Inflammatory macrophage treated with lipopolysaccharide for 1 hour (primary cell): ENCODE data around the gene TTC7B.

Source experiments
- DNase-seq, 2 donors: peaks; one replicate each; pipeline ENCODE4 v3.0.0-alpha.2; 2020 to 2022

Gene TTC7B

GRCh38 chr14:90499908-90500664 is 316.1 kb downstream of the TTC7B start:
- DNase-seq: no peak

- DNase-seq: no peak
These were observed 317.1 kb downstream of the TTC7B start for GRCh38 chr14:90499121-90499520.

DNA sequence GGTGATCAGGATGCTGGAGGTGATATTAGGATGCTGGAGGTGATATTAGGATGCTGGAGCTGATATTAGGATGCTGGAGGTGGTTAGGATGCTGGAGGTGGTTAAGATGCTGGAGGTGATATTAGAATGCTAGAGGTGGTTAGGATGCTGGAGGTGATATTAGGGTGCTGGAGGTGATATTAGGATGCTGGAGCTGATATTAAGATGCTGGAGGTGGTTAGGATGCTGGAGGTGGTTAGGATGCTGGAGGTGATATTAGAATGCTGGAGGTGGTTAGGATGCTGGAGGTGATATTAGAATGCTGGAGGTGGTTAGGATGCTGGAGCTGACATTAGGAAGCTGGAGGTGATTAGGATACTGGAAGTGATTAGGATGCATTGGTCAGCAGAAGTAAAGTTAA is 318.0 kb downstream of the TTC7B start:
- no peak for DNase-seq

DNA sequence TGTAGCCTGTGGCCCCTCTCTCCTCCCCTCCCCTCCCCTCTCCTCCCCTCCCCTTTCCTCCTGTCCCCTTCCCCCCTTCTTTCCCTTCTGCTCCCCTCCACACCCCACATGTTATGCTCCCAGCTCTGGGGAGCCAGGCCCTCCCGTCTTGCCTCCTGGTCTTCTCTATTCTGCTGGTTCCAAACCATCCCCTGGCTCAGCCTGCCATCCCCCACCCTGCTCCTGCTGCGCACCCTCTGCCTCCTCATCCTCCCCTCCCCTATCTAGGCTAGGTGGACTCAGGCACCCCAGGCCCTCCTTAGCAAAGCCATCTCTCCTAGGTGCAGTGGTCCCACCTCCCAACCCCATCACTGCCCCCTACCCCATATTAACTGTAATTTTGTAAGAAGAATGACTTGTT is 319.9 kb downstream of the TTC7B start:
- no peak for DNase-seq

DNA sequence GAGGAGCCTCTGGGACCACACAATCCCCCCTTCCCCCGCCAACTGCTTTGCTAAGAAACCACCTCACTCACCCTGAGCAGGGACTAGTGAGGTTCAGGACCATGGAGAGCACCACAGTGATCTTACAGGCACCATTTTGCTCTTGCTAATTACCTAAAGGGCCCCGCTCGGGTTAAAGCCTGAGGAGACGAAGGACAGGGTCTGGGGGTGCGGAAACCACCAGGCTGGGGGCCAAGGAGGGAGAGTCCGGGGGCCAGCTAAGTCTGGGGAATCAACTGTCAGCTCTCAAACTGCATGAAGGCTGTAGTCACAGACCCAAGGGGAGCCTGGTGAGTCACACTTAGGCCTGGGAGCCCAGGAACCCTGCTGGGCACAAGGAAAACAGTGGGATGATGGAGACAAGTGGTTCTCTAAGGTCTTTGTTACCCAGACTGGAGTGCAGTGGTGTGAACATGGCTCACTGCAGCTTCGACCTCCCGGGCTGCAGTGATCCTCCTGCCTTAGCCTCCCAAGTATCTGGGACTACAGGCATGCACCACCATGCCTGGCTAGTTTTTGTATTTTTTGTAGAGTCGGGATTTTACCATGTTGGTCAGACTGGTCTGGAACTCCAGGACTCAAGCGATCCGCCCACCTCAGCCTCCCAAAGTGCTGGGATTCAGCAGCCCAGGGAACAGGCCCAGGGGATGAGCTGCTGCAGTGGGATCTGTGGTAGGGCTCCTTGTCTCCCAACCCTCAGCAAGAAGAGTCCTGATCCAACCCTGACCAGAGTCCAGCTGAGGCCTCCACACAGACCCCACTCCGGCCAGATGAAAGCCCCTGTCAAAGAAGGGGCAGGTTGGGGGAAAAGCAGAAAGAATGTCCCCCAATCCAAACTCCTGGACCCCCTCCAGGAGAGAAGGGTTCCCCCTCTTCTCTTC is 320.6 kb downstream of the TTC7B start:
- peak in 1 of 2 donors; percentile 61 for DNase-seq

- no peak for DNase-seq
These were observed 324.2 kb downstream of the TTC7B start for GRCh38 chr14:90491911-90492531.

DNA sequence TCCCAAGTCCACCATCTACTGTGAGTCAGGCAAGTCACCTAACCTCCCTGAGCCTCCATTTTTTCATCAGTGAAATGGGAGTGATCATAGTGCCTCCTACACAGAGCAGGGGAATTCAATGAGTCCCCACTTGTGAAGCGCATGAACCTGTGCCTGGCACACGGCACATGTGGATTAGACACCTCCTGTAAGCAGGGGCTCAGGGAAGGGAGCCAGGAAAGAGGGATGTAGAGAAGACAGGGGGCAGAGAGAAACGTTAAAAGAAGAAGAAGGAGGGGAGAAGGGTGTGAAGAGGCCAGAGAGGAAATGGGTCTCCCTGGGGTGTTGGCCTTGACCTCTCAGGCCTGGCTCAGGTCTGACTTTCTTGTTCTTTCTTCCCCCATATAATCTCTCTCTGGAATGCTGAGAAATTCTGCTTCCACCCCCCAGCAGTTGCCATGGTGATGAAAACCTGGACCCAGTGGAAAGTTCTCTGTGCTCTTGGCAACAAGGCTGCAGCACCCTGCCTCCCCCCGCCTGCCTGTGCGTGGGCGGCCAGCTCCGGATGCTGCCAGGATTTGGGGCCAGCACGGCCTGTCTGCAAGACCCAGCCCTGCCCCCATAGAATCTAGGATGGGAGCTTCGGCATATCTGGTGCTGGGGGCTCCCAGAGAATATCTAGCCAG is 324.9 kb downstream of the TTC7B start:
- no peak for DNase-seq

- DNase-seq: no peak
These were observed 325.5 kb downstream of the TTC7B start for GRCh38 chr14:90490720-90491050.

DNA sequence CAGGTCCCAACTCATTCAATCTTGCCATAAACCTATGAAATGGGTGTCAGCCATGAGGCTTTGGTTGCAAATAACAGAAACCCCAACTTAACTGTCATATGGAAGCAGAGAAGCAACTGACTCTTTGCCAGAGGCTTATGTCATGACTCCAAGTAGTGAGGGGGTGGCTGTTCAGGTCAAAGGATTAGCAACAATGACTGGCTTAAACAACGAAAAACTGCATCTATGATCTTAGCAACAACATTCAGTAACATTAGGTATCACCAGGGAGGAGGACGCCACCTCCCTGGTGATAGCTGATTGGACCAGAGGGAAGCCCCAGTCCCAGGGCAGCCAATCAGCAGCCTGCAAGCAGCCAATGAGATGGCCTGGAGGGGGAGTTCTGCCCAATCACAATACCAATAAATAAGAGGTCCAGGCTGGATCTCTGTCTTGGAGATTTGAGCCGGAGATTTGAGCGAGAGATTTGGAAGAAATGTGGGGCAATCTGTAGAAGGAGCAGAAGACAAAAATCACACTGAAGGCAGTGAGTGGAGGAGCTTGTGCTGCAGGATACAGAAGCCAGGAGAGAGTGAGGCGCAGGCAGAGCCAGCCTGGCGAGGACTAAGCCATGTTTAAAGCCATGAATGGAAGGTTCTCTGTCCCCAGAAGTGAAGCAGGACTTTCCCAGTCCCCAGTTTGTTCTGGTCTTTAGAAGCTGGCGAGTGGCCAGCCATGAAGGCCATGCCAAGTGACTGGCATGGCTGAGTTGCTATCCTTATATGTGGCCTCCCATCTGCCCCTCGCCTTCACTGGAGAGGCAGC is 326.1 kb downstream of the TTC7B start:
- peak in 1 of 2 donors; percentile 16 for DNase-seq

DNA sequence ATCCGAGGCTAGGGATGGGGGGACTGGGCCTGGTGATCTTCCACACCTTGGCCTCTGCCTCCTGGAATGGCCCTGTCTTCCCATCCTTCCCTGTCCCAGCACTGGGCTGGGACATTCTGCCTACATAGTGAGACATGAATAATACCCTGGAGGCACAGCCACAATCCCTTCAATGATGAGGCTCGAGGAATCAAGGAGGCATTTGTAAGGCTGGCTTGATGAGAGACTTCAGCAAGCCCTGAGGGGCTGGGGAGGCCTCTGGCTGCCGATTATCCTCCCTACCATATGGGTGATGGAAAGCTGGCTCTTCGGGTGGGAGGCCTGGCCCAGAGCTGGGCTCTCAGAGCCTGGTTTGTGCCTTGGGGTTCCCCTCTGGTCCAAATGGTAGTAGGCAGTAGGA is 326.9 kb downstream of the TTC7B start:
- DNase-seq: no peak

- no peak for DNase-seq
These were observed 328.0 kb downstream of the TTC7B start for GRCh38 chr14:90488256-90488655.

DNA sequence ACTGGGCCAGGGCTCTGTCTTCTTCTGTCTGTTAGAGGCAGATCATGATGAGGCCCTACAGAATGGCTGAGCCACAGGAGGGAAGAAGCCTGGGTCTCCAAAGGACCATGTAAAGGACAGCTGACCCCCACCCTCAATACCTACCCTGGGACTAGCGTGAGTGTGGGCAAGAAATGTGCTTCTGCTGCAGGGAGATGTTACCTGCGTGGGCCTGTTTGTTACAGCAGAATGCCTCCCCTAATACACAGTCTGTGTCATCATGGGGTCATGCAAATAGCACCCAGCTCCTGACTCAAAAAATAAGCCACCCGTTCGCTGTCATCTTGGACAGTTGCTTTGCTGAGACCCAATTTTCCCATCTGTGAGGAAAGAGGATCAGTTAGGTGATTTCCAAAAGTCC is 328.8 kb downstream of the TTC7B start:
- DNase-seq: no peak

GRCh38 chr14:90487031-90487430 is 329.2 kb downstream of the TTC7B start:
- DNase-seq: no peak

- no peak for DNase-seq
These were observed 331.9 kb downstream of the TTC7B start for GRCh38 chr14:90484291-90484690.

- DNase-seq: no peak
These were observed 332.7 kb downstream of the TTC7B start for GRCh38 chr14:90483571-90483974.

DNA sequence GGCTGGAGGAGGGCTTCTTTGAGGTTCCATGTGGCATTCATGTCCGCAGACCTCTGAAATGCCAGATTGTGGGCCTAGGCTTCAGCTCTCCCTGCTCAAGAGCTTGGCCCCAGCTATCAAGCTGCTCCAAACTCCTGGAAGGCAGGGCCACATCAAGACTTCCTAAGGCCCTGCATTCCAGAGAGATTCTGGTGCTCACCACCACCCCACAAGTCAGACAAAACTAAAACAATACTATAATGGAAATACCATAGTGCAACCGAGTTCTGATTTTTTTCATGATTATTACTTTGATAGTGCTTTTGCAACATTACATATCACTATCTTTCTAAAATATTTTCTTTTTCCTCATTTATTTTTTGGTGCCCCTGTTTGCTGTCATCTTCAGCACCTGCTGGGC is 333.1 kb downstream of the TTC7B start:
- DNase-seq: no peak

DNA sequence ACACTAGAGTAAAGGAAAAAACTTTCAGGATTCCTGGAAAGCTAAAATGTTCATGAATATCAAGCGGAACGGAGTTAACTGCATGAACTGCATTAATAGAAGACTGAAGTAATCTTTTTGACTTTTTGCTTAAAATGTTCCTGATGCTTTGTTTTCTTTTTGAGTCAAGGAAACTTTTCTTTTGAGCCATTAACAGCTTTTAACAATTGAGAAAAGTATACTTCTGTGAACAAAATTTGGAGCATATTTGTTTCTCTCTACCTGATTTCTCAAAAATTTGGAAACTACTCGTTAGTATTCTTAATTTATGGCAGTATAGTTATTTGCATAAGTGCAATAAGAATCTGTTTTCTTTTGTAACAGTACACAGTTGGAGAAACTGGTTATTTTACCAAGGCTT is 340.9 kb downstream of the TTC7B start:
- no peak for DNase-seq
